DMS114 treated with DMSO at 0.1 percent for 48 hours (cell line): ENCODE data around the gene RAPGEF5.

Source experiments
- DNase-seq: peaks from one replicate; lab custom pipeline; 2025; ENCODE audit not compliant: unreplicated experiment; lab: John Stamatoyannopoulos, UW

The RAPGEF5 gene

DNA sequence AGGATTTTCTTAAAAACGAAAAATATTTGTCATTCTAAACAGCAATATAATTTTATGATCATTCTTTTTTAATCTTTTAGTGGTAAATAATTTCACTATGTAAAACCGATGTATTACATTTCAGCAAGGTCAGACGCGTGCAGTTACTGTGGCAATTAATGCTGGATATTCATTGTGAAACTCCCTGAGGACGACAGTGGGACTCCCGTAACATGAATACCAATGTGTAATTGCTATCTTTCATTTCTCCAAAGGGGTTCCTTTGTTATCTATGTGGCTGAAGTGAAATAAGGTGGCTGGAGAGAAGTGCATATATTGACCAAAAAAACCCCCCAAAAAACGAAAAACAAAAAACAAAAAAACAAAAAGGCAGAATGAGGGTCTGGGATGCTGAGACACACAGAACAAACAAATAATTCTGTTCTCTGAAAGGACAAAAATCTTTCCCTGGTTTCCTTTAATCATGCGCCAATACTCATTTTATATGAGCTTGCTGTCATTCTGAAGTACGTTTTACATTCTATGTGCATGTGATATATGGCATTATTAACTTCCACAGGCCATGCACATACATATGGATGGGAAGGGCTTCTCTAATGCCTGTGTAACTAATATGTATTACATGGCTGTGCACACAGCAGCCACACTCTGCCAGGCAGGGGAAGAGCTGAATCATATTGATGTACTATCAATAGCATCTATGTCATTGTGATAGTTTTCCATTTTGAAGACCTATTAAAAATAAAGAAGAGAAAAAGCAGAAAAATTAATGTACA lies 161.4 kb downstream of the RAPGEF5 start:
- no peak for DNase-seq

- no peak for DNase-seq
These were observed 162.2 kb downstream of the RAPGEF5 start for GRCh38 chr7:22194658-22195273.

GRCh38 chr7:22193450-22193983 lies 163.4 kb downstream of the RAPGEF5 start:
- no peak for DNase-seq

- DNase-seq, result no peak
These were observed 164.2 kb downstream of the RAPGEF5 start for GRCh38 chr7:22192801-22193200.

DNA sequence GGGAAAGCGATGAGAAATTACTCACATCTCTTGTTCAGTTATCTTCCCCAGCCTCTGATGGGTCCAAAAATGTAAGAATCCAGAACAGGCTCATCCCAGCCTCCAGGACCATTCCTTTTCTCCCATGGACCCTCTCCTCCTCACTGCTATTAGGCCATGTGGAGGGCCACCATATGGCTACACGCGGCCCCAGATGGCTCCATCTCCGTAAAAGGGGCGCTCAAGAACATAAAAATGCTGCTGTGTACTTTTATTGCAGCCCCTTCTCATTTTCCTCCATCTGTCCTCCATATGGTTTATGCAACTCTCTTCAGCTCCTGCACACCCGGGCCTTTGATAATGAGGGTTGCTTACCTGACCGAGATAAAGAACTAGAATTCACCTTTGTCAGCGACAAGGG lies 166.2 kb downstream of the RAPGEF5 start:
- DNase-seq, result no peak

DNA sequence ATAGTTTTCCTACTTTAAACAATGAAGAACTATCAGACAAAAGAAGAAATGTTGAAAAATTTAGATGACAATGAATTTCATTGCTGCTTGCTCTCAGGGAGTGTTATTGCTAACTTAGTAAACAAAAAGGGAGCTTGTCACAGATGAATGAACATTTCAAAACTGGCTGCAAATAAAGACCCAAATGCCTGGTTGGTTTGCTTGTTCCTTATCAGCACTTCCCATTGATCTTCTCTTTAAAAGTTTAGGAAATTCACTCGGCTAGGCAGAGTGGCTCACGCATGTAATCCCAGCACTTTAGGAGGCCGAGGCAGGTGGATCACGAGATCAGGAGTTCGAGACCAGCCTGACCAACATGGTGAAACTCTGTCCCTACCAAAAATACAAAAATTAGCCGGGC lies 167.2 kb downstream of the RAPGEF5 start:
- no peak for DNase-seq

- DNase-seq, result no peak
These were observed 167.7 kb downstream of the RAPGEF5 start for GRCh38 chr7:22189230-22189629.

- DNase-seq, result no peak
These were observed 169.1 kb downstream of the RAPGEF5 start for GRCh38 chr7:22187691-22188348.

DNA sequence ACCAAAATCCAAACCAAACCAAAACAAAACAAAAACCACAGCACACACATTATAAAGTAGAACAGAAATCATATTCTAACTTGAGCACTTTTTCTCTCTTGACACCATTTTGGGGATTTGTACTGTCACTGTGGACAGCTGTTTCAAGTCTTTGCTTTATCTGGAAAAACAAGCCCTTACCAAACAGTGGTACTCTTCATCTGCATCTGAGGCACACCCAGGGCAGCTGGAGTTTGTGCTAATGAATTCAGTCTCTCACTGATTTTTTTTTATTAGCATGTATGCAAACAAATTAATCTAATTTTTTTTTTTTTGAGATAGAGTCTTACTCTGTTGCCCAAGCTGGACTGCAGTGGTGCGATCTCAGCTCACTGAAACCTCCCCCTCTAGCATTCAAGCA lies 171.4 kb downstream of the RAPGEF5 start:
- no peak for DNase-seq

DNA sequence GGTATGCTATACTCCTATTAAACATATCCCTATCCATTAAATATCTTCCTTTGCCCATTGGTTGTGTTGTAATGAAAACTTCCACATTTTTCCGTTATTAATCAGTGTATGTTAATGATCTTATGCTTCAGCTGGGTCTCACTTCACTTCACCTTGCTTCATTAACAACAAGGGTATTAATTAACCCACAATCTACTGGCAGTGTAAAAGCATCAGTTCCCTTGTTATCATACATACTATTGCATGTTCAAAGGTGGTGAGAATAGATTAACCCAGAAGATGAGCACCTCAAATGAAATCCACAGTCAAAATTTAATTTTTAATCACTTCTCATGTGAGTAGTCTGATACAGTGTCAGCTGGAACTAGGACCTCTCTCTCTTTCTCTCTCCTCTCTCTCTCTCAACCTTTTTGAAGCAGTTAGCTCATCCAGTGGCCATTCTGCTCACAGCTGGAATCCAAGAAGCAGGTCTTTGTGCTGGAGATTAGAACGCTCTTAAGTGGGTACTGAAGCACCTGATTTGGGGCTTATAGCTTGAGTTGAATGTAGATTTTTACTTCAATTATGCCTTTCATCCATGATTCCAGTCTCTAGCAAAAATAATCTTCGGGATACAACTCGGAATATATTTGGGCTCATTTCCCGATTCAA lies 172.3 kb downstream of the RAPGEF5 start:
- DNase-seq, result no peak

GRCh38 chr7:22183522-22184280 lies 173.3 kb downstream of the RAPGEF5 start:
- no peak for DNase-seq

- DNase-seq, result no peak
These were observed 174.8 kb downstream of the RAPGEF5 start for GRCh38 chr7:22182149-22182548.

GRCh38 chr7:22181663-22182062 lies 175.3 kb downstream of the RAPGEF5 start:
- no peak for DNase-seq

DNA sequence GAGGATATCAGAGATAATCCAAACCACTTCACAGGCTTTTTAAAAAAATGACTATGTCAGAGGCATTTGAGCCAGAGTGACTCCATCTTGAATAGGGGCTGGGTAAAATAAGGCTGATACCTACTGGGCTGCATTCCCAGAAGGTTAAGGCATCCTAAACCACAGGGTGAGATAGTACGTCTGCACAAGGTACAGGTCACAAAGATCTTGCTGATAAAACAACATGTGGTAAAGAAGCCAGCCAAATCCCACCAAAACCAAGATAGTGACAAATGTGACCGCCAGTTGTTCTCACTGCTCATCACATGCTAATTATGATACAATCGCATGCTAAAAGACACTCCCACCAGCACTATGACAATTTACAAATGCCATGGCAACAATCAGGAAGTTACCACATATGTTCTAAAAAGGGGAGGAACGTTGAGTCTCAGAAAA lies 177.5 kb downstream of the RAPGEF5 start:
- DNase-seq, result no peak

DNA sequence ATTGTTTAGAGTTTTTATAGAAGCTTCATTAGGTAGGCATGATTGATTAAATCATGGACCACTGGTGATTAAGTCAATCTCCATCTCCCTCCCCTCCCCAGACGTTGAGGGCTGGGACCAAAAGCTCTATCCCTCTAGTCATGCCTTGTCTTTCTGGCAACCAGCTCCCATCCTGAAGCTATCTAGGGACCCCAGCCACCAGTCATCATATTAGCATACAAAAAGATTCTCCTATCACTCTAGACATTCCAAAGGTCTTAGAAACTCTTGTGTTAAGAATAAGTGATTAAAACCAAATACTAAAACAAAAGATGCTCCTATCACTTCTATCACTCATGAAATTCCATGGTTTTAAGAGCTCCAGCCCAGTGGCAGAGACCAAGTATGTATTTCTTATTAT lies 178.2 kb downstream of the RAPGEF5 start:
- DNase-seq, result no peak

- no peak for DNase-seq
These were observed 180.1 kb downstream of the RAPGEF5 start for GRCh38 chr7:22176791-22177412.

DNA sequence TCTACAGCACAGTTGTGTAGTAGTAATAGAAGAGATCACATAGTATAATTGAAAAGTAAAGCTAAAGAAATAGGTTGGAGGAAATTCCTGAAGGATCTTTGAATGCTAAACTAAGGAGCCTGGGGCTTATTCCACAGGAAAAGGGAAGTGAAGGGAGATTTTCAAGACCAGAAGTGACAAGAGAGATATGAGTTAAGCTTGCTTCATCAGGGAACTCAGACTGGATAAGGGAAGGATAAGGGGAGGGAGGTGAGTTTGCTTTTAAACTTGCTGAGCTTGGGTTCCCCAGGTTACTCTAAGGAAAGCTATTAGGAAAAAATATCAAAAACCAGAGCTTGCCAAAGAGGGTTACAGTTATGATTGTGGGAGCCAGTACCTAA lies 182.4 kb downstream of the RAPGEF5 start:
- no peak for DNase-seq

DNA sequence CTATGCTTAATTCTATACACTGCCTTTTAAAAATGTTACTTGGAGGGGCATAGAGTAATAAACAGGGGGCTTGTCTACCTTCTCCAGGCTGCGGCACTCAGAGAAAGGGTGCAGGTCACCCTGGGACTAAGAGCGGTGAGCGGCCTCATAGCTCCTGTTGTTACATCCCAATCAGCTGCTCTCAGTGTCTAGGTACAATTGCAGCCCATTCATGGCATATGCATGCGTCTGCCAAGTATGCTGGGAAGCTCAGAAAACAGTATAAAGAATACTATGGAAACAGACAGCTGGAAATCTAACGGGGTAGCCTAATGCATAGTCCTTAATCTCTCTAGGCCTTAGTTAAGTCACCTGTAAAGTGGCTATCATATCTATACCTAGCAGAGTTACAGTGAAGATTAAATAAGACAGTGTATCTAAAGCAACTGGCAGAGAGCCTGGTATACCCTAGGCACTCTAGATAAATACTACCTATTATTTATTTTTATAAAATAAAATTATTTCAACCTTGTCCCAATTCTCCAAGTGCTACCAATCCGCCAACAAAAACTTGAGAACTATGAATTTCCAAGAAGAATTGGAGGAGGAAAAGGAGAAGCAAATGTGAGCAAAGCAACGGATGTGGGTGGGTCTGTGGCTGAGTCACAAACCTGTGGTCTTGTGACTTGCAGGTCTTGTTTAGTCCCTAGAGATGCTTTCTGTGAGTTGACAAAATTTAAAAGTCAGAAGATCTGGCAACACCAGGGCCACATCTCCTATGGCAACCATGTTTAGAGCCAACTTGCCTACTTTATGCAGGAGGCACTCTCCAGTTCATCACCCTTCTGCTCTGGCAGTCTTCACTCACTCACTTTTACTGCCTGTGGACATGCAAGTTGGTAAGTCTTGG lies 183.0 kb downstream of the RAPGEF5 start:
- DNase-seq, result no peak

GRCh38 chr7:22168129-22168634 lies 188.8 kb downstream of the RAPGEF5 start:
- DNase-seq, result no peak
